Neuronal stem cell (in vitro differentiated cells): ENCODE results near the gene DPP8.
"Not testable (repeated sequence)": the region's sequence is repeated elsewhere in the genome, so short reads cannot be mapped to it uniquely, and the experiment has no call there.

Experiments
- DNase-seq: peaks from one replicate; pipeline ENCODE4 v3.0.0-alpha.2; 2013; ENCODE audit warnings: low spot score
- H2AFZ ChIP-seq: one replicate; pipeline ENCODE4 v1.6.1; 2013; ENCODE audit warnings: mild to moderate bottlenecking, low read length, inconsistent platforms
- H2AK5ac ChIP-seq: 2 replicates; pipeline ENCODE4 v1.6.1; 2013; ENCODE audit warnings: low read depth, mild to moderate bottlenecking, inconsistent platforms, low read length, moderate library complexity, mixed read lengths
- H2BK120ac ChIP-seq: 2 replicates; pipeline ENCODE4 v1.6.1; 2013; ENCODE audit warnings: low read depth, mild to moderate bottlenecking, inconsistent platforms, low read length, moderate library complexity, mixed read lengths
- H2BK12ac ChIP-seq: one replicate; pipeline ENCODE4 v1.6.1; 2013; ENCODE audit warnings: low read length, inconsistent platforms
- H2BK15ac ChIP-seq: 2 replicates; pipeline ENCODE4 v1.6.1; 2013; ENCODE audit warnings: mild to moderate bottlenecking, low read length, inconsistent platforms, mixed read lengths
- H2BK5ac ChIP-seq: one replicate; pipeline ENCODE4 v1.6.1; 2013; ENCODE audit warnings: inconsistent platforms, mild to moderate bottlenecking, low read length, moderate library complexity
- H3K14ac ChIP-seq: one replicate; pipeline ENCODE4 v1.6.1; 2013; ENCODE audit warnings: low read length, inconsistent platforms
- H3K18ac ChIP-seq: 2 replicates; pipeline ENCODE4 v1.6.1; 2013; ENCODE audit warnings: low read length, inconsistent platforms
- H3K23ac ChIP-seq: 2 replicates; pipeline ENCODE4 v1.6.1; 2013; ENCODE audit warnings: low read depth, mild to moderate bottlenecking, mixed read lengths, low read length, inconsistent platforms; ENCODE audit not compliant: poor library complexity
- H3K27ac ChIP-seq: replicated peaks from 3 replicates; pipeline ENCODE4 v1.5.1; 2013; ENCODE audit warnings: low read length, inconsistent platforms
- H3K27me3 ChIP-seq, 3 experiments: 2 replicates each; pipeline ENCODE4 v1.6.1; 2013; ENCODE audit warnings: low read length in 3 of 3, mild to moderate bottlenecking in 2 of 3, inconsistent platforms in 1 of 3, low read depth in 1 of 3, mixed read lengths in 1 of 3, moderate library complexity in 1 of 3; ENCODE audit not compliant: control insufficient read depth in 3 of 3, insufficient read depth in 3 of 3
- H3K36me3 ChIP-seq, 2 donors: replicated peaks in 1 of 2; 2 replicates each; pipeline ENCODE4 v1.6.1; 2013; ENCODE audit warnings: low read length in 2 of 2; ENCODE audit not compliant: control insufficient read depth in 2 of 2, insufficient read depth in 2 of 2
- H3K4ac ChIP-seq: 2 replicates; pipeline ENCODE4 v1.6.1; 2013; ENCODE audit warnings: inconsistent platforms, mild to moderate bottlenecking, low read length, moderate library complexity
- H3K4me1 ChIP-seq, 2 donors: 1 replicate in 1 of 2; 2 replicates in 1 of 2; pipeline ENCODE4 v1.6.1; 2013; ENCODE audit warnings: low read length in 2 of 2, low read depth in 1 of 2; ENCODE audit not compliant: control insufficient read depth in 2 of 2, insufficient read depth in 1 of 2
- H3K4me2 ChIP-seq: one replicate; pipeline ENCODE4 v1.6.1; 2013; ENCODE audit warnings: mild to moderate bottlenecking, low read length, inconsistent platforms; ENCODE audit not compliant: insufficient read depth, poor library complexity, severe bottlenecking
- H3K4me3 ChIP-seq, 2 donors: 2 replicates each; pipeline ENCODE4 v1.5.1; 2013; ENCODE audit warnings: low read length in 2 of 2, mild to moderate bottlenecking in 2 of 2, inconsistent platforms in 1 of 2, moderate library complexity in 1 of 2
- H3K79me1 ChIP-seq: one replicate; pipeline ENCODE4 v1.6.1; 2013; ENCODE audit warnings: low read depth, mild to moderate bottlenecking, inconsistent platforms, low read length, moderate library complexity
- H3K9ac ChIP-seq: one replicate; pipeline ENCODE4 v1.6.1; 2013; ENCODE audit warnings: mild to moderate bottlenecking, low read depth, low read length, inconsistent platforms; ENCODE audit not compliant: poor library complexity
- H3K9me3 ChIP-seq, 2 donors: replicated peaks in 1 of 2; 2 replicates each; pipeline versions ENCODE3 to v1.6.1; 2013; ENCODE audit warnings: low read length in 2 of 2, mild to moderate bottlenecking in 2 of 2, inconsistent platforms in 1 of 2, low read depth in 1 of 2, mixed read lengths in 1 of 2, moderate library complexity in 1 of 2; ENCODE audit not compliant: control insufficient read depth in 2 of 2, insufficient read depth in 1 of 2
- H4K8ac ChIP-seq: one replicate; pipeline ENCODE4 v1.6.1; 2013; ENCODE audit warnings: low read depth, mild to moderate bottlenecking, inconsistent platforms, low read length, moderate library complexity
- H4K91ac ChIP-seq: one replicate; pipeline ENCODE4 v1.6.1; 2013; ENCODE audit warnings: low read length, low read depth, mild to moderate bottlenecking, inconsistent platforms; ENCODE audit not compliant: poor library complexity
- WGBS, 2 donors: extraction: QIAGEN DNeasy Blood & Tissue Kit; methylation state at CpG; one replicate each; pipeline ENCODE4 v1.1.7; 2013; ENCODE audit warnings: missing lambda C conversion rate in 2 of 2, mixed read lengths in 1 of 2; ENCODE audit not compliant: insufficient read length in 2 of 2, insufficient replicate concordance in 1 of 2; ENCODE audit errors: extremely low coverage in 2 of 2; 5-methylcytosine and 5-hydroxymethylcytosine counted together

Gene DPP8

GRCh38 chr15:65558336-65558735 is 40.8 kb upstream of the DPP8 start:
- no peak overlapping the region for H3K27ac ChIP-seq
- H3K14ac ChIP-seq: no peak overlapping the region
- peaks cover 3% of the 10 kb centered on the region for H3K79me1 ChIP-seq
- H2BK12ac ChIP-seq: no peak overlapping the region
- no peaks in the 10 kb centered on the region for H3K4me1 ChIP-seq
- no peak overlapping the region for H4K91ac ChIP-seq
- no peak overlapping the region for H2BK5ac ChIP-seq
- H3K36me3 ChIP-seq: peaks cover 42 to 99% of the 10 kb centered on the region in 2 donors
- WGBS, 2 donors: no CpG with 5 or more reads among the region's 5 CpGs
- no peak overlapping the region for H2AFZ ChIP-seq
- no peak overlapping the region for H2BK120ac ChIP-seq
- DNase-seq: no peak
- H4K8ac ChIP-seq: no peak overlapping the region
- H3K9me3 ChIP-seq: peaks cover 3 to 15% of the 10 kb centered on the region in 2 donors
- no peaks in the 10 kb centered on the region for H3K27me3 ChIP-seq
- H3K4ac ChIP-seq: no peak overlapping the region
- no peak overlapping the region for H2AK5ac ChIP-seq
- no peak overlapping the region for H2BK15ac ChIP-seq
- no peak overlapping the region for H3K23ac ChIP-seq
- no peak overlapping the region for H3K18ac ChIP-seq
- no peak overlapping the region for H3K9ac ChIP-seq
- no peak overlapping the region for H3K4me3 ChIP-seq
- no peak overlapping the region for H3K4me2 ChIP-seq

DNA sequence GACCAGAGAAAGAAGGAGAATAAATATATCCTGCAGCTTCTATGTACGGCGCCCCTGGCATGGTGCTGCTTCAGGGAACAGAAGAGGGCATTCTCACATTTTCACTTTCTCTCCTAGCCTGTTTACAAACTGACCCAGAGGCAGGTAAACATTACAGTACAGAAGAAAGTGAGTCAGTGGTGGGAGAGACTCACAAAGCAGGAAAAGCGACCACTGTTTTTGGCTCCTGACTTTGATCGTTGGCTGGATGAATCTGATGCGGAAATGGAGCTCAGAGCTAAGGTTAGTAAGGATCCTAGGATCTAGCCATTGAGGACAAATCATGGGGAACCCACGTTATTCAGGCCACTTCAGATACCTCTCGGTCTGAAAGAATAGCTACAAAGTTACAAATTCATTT is 39.1 kb upstream of the DPP8 start:
- Histone ChIP-seq H3K23ac (no peak overlapping the region), H2BK5ac (no peak overlapping the region), H4K91ac (no peak overlapping the region), H3K4me1 (no peaks in the 10 kb centered on the region), H3K36me3 (peaks cover 32 to 92% of the 10 kb centered on the region in 2 donors), H3K14ac (no peak overlapping the region), H2BK15ac (no peak overlapping the region), H3K9me3 (peaks cover 0 to 3% of the 10 kb centered on the region in 2 donors), H3K4me3 (no peak overlapping the region), H4K8ac (no peak overlapping the region), H3K18ac (no peak overlapping the region), H3K9ac (no peak overlapping the region), H2BK120ac (no peak overlapping the region), H3K4ac (no peak overlapping the region), H3K27ac (no peak overlapping the region), H3K4me2 (no peak overlapping the region), H3K27me3 (no peaks in the 10 kb centered on the region), H2BK12ac (no peak overlapping the region), H2AFZ (no peak overlapping the region), H2AK5ac (no peak overlapping the region), H3K79me1 (peaks cover 5% of the 10 kb centered on the region)
- no CpG with 5 or more reads among the region's 7 CpGs for WGBS, 2 donors
- DNase-seq: no peak

DNA sequence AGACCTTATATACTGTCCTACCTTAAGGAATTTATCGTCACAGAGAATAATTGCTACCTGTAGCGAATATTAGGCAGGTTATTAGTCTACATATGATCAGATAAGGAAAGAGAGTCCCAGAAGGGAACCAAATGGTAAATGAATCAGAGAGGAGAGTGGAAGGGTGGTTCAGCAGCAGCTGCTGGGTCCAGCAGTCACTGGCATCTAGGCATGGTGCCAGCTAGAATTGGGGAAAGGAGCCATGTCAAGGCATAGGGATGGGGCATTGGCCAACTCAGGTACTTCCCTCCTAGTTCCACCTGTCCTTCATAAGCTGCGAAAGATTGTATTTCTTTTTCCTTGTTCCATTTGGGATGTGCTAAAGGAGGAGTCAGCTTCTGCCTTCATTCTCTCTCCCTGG is 36.2 kb upstream of the DPP8 start:
- peaks cover 5% of the 10 kb centered on the region for H3K79me1 ChIP-seq
- H3K23ac ChIP-seq: no peak overlapping the region
- no peaks in the 10 kb centered on the region for H3K4me1 ChIP-seq
- no peak overlapping the region for H3K27ac ChIP-seq
- H3K18ac ChIP-seq: no peak overlapping the region
- H3K27me3 ChIP-seq: no peaks in the 10 kb centered on the region
- no peak overlapping the region for H2BK5ac ChIP-seq
- no peak overlapping the region for H2BK120ac ChIP-seq
- H3K4ac ChIP-seq: no peak overlapping the region
- DNase-seq: no peak
- no peak overlapping the region for H4K91ac ChIP-seq
- no peak overlapping the region for H2BK12ac ChIP-seq
- no peak overlapping the region for H2AFZ ChIP-seq
- H3K9me3 ChIP-seq: peaks cover 2 to 3% of the 10 kb centered on the region in 2 donors
- H2BK15ac ChIP-seq: no peak overlapping the region
- H3K4me2 ChIP-seq: no peak overlapping the region
- no peak overlapping the region for H3K4me3 ChIP-seq
- H3K9ac ChIP-seq: no peak overlapping the region
- no peak overlapping the region for H3K14ac ChIP-seq
- H4K8ac ChIP-seq: no peak overlapping the region
- no CpG with 5 or more reads among the region's 3 CpGs for WGBS, 2 donors
- peaks cover 28 to 80% of the 10 kb centered on the region in 2 donors for H3K36me3 ChIP-seq
- no peak overlapping the region for H2AK5ac ChIP-seq

DNA sequence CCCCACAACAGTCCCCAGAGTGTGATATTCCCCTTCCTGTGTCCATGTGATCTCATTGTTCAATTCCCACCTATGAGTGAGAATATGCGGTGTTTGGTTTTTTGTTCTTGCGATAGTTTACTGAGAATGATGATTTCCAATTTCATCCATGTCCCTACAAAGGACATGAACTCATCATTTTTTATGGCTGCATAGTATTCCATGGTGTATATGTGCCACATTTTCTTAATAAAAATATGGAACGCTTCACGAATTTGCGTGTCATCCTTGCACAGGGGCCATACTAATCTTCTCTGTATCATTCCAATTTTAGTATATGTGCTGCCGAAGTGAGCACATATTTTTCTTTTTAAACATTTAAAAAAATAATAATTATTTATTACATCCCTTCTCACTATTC is 35.4 kb upstream of the DPP8 start:
- H3K9me3 ChIP-seq, H3K4me2 ChIP-seq, H3K4ac ChIP-seq, H3K23ac ChIP-seq, H2AK5ac ChIP-seq, H3K9ac ChIP-seq, H2BK120ac ChIP-seq, H3K4me3 ChIP-seq, H3K14ac ChIP-seq, H2BK5ac ChIP-seq, H4K8ac ChIP-seq, H2AFZ ChIP-seq, H3K79me1 ChIP-seq, H3K27ac ChIP-seq, H4K91ac ChIP-seq, H2BK15ac ChIP-seq, H2BK12ac ChIP-seq, H3K18ac ChIP-seq, DNase-seq, H3K4me1 ChIP-seq, H3K27me3 ChIP-seq: not testable (repeated sequence)
- no CpG with 5 or more reads among the region's 6 CpGs for WGBS, 2 donors
- H3K36me3 ChIP-seq: peaks cover 25 to 77% of the 10 kb centered on the region in 2 donors
